BLaER1 (cell line): Measurements from ENCODE around the gene ACR.

Experiments
- H3K27ac ChIP-seq: shearing (Covaris generic); formaldehyde crosslinking; 2 replicates; pipeline ENCODE4 v1.8.1; 2022
- H3K27me3 ChIP-seq: shearing (Covaris generic); formaldehyde crosslinking; 2 replicates; pipeline ENCODE4 v1.8.1; 2022
- H3K36me3 ChIP-seq: shearing (Covaris generic); formaldehyde crosslinking; 2 replicates; pipeline ENCODE4 v1.8.1; 2022
- H3K4me1 ChIP-seq: shearing (Covaris generic); formaldehyde crosslinking; 2 replicates; pipeline ENCODE4 v1.8.1; 2022
- H3K4me2 ChIP-seq: shearing (Covaris generic); formaldehyde crosslinking; 2 replicates; pipeline ENCODE4 v1.8.1; 2022
- H3K4me3 ChIP-seq: shearing (Covaris generic); formaldehyde crosslinking; 2 replicates; pipeline ENCODE4 v1.8.1; 2022
- H3K9ac ChIP-seq: shearing (Covaris generic); formaldehyde crosslinking; 2 replicates; pipeline ENCODE4 v1.8.1; 2022
- H3K9me3 ChIP-seq: shearing (Covaris generic); formaldehyde crosslinking; 2 replicates; pipeline ENCODE4 v1.8.1; 2022
- H4K20me1 ChIP-seq: shearing (Covaris generic); formaldehyde crosslinking; 2 replicates; pipeline ENCODE4 v1.8.1; 2022
- Cebpa-rat ChIP-seq: shearing (Covaris generic); IDR thresholded peaks from 2 replicates; pipeline ENCODE4 v1.8.1; 2022

Gene ACR

GRCh38 chr22:50697667-50698506 lies 40.1 kb upstream of the ACR start:
- H3K27me3 ChIP-seq, result no peaks in the 10 kb centered on the region
- H3K36me3 ChIP-seq, result peaks cover 83% of the 10 kb centered on the region
- no peaks in the 10 kb centered on the region for H3K9me3 ChIP-seq
- H3K27ac ChIP-seq, result no peak overlapping the region
- H3K4me1 ChIP-seq, result no peaks in the 10 kb centered on the region
- no peak for TF ChIP-seq Cebpa-rat
- no peak overlapping the region for H3K4me3 ChIP-seq
- no peak overlapping the region for H3K4me2 ChIP-seq
- no peak overlapping the region for H3K9ac ChIP-seq
- H4K20me1 ChIP-seq, result peaks cover 88% of the 10 kb centered on the region

GRCh38 chr22:50698546-50698945 lies 39.5 kb upstream of the ACR start:
- Histone ChIP-seq H3K27me3 (no peaks in the 10 kb centered on the region), H4K20me1 (peaks cover 88% of the 10 kb centered on the region), H3K9me3 (no peaks in the 10 kb centered on the region), H3K4me1 (no peaks in the 10 kb centered on the region), H3K9ac (no peak overlapping the region), H3K27ac (no peak overlapping the region), H3K4me3 (no peak overlapping the region), H3K4me2 (no peak overlapping the region), H3K36me3 (peaks cover 84% of the 10 kb centered on the region)
- TF ChIP-seq Cebpa-rat, result no peak

GRCh38 chr22:50699001-50699755 lies 38.8 kb upstream of the ACR start:
- no peak overlapping the region for H3K4me2 ChIP-seq
- H3K27ac ChIP-seq, result no peak overlapping the region
- H4K20me1 ChIP-seq, result peaks cover 88% of the 10 kb centered on the region
- H3K9me3 ChIP-seq, result no peaks in the 10 kb centered on the region
- no peaks in the 10 kb centered on the region for H3K4me1 ChIP-seq
- TF ChIP-seq Cebpa-rat, result no peak
- peaks cover 89% of the 10 kb centered on the region for H3K36me3 ChIP-seq
- H3K4me3 ChIP-seq, result no peak overlapping the region
- no peaks in the 10 kb centered on the region for H3K27me3 ChIP-seq
- no peak overlapping the region for H3K9ac ChIP-seq

- H3K36me3 ChIP-seq, result peaks cover 90% of the 10 kb centered on the region
- no peaks in the 10 kb centered on the region for H3K9me3 ChIP-seq
- H4K20me1 ChIP-seq, result peaks cover 83% of the 10 kb centered on the region
- H3K4me3 ChIP-seq, result no peak overlapping the region
- H3K27me3 ChIP-seq, result no peaks in the 10 kb centered on the region
- TF ChIP-seq Cebpa-rat, result no peak
- no peak overlapping the region for H3K27ac ChIP-seq
- no peak overlapping the region for H3K9ac ChIP-seq
- no peak overlapping the region for H3K4me2 ChIP-seq
- no peaks in the 10 kb centered on the region for H3K4me1 ChIP-seq
Measured at GRCh38 chr22:50699756-50700386, 38.1 kb upstream of the ACR start.

GRCh38 chr22:50700387-50701075 lies 37.5 kb upstream of the ACR start:
- no peak for TF ChIP-seq Cebpa-rat
- H3K9me3 ChIP-seq, result no peaks in the 10 kb centered on the region
- H3K4me3 ChIP-seq, result no peak overlapping the region
- no peak overlapping the region for H3K27ac ChIP-seq
- no peaks in the 10 kb centered on the region for H3K27me3 ChIP-seq
- H3K36me3 ChIP-seq, result peaks cover 90% of the 10 kb centered on the region
- H3K9ac ChIP-seq, result no peak overlapping the region
- no peak overlapping the region for H3K4me2 ChIP-seq
- peaks cover 77% of the 10 kb centered on the region for H4K20me1 ChIP-seq
- no peaks in the 10 kb centered on the region for H3K4me1 ChIP-seq

GRCh38 chr22:50701076-50701419 lies 37.0 kb upstream of the ACR start:
- no peaks in the 10 kb centered on the region for H3K4me1 ChIP-seq
- no peak overlapping the region for H3K9ac ChIP-seq
- H4K20me1 ChIP-seq, result peaks cover 72% of the 10 kb centered on the region
- TF ChIP-seq Cebpa-rat, result no peak
- no peak overlapping the region for H3K4me2 ChIP-seq
- H3K36me3 ChIP-seq, result peaks cover 86% of the 10 kb centered on the region
- no peak overlapping the region for H3K4me3 ChIP-seq
- H3K9me3 ChIP-seq, result no peaks in the 10 kb centered on the region
- no peak overlapping the region for H3K27ac ChIP-seq
- H3K27me3 ChIP-seq, result no peaks in the 10 kb centered on the region

GRCh38 chr22:50701428-50702154 lies 36.4 kb upstream of the ACR start:
- no peak overlapping the region for H3K4me2 ChIP-seq
- no peak overlapping the region for H3K27ac ChIP-seq
- peaks cover 71% of the 10 kb centered on the region for H4K20me1 ChIP-seq
- no peaks in the 10 kb centered on the region for H3K27me3 ChIP-seq
- H3K4me3 ChIP-seq, result no peak overlapping the region
- peaks cover 86% of the 10 kb centered on the region for H3K36me3 ChIP-seq
- H3K9ac ChIP-seq, result no peak overlapping the region
- no peak for TF ChIP-seq Cebpa-rat
- H3K9me3 ChIP-seq, result no peaks in the 10 kb centered on the region
- H3K4me1 ChIP-seq, result no peaks in the 10 kb centered on the region

- peaks cover 67% of the 10 kb centered on the region for H4K20me1 ChIP-seq
- no peaks in the 10 kb centered on the region for H3K27me3 ChIP-seq
- H3K4me2 ChIP-seq, result no peak overlapping the region
Measured at GRCh38 chr22:50702261-50702671, 35.7 kb upstream of the ACR start.

More at GRCh38 chr22:50702261-50702671, 35.7 kb upstream of the ACR start:
- no peak for TF ChIP-seq Cebpa-rat
- no peaks in the 10 kb centered on the region for H3K4me1 ChIP-seq
- H3K9ac ChIP-seq, result no peak overlapping the region
- H3K9me3 ChIP-seq, result no peaks in the 10 kb centered on the region
- H3K4me3 ChIP-seq, result no peak overlapping the region
- H3K27ac ChIP-seq, result no peak overlapping the region
- peaks cover 88% of the 10 kb centered on the region for H3K36me3 ChIP-seq
